Activated CD4-positive, CD25-positive, alpha-beta regulatory T cell (primary cell): ENCODE data around the gene PDZRN4.
"Not testable (repeated sequence)": the region's sequence is repeated elsewhere in the genome, so short reads cannot be mapped to it uniquely, and the experiment has no call there.

ENCODE experiments used
- DNase-seq, 4 experiments: peaks; one replicate each; lab custom pipeline; 2025; lab: John Stamatoyannopoulos, UW

PDZRN4 gene

GRCh38 chr12:41511247-41511646 is 323.1 kb downstream of the PDZRN4 start:
- DNase-seq: no peak

- no peak for DNase-seq
Observed at GRCh38 chr12:41512497-41512896, 324.4 kb downstream of the PDZRN4 start.

- DNase-seq: no peak
Observed at GRCh38 chr12:41514021-41514777, 326.1 kb downstream of the PDZRN4 start.

GRCh38 chr12:41514907-41515306 is 326.8 kb downstream of the PDZRN4 start:
- DNase-seq: no peak

- DNase-seq: no peak
Observed at GRCh38 chr12:41515953-41516352, 327.8 kb downstream of the PDZRN4 start.

- no peak for DNase-seq
Observed at GRCh38 chr12:41520869-41521268, 332.7 kb downstream of the PDZRN4 start.

- no peak for DNase-seq
Observed at GRCh38 chr12:41521872-41522379, 333.8 kb downstream of the PDZRN4 start.

GRCh38 chr12:41527062-41527461 is 338.9 kb downstream of the PDZRN4 start:
- no peak for DNase-seq

- no peak for DNase-seq
Observed at GRCh38 chr12:41527534-41528116, 339.5 kb downstream of the PDZRN4 start.

- no peak for DNase-seq
Observed at GRCh38 chr12:41528874-41529273, 340.8 kb downstream of the PDZRN4 start.

GRCh38 chr12:41530441-41530840 is 342.3 kb downstream of the PDZRN4 start:
- DNase-seq: no peak

- no peak for DNase-seq
Observed at GRCh38 chr12:41531147-41531829, 343.2 kb downstream of the PDZRN4 start.

- DNase-seq: no peak
Observed at GRCh38 chr12:41532072-41532471, 344.0 kb downstream of the PDZRN4 start.

- DNase-seq: no peak
Observed at GRCh38 chr12:41536813-41537490, 348.8 kb downstream of the PDZRN4 start.

GRCh38 chr12:41537522-41537921 is 349.4 kb downstream of the PDZRN4 start:
- DNase-seq: no peak

GRCh38 chr12:41545761-41546160 is 357.6 kb downstream of the PDZRN4 start:
- DNase-seq: no peak

- DNase-seq: not testable (repeated sequence)
Observed at GRCh38 chr12:41547071-41547470, 359.0 kb downstream of the PDZRN4 start.

- DNase-seq: no peak
Observed at GRCh38 chr12:41548926-41549325, 360.8 kb downstream of the PDZRN4 start.

GRCh38 chr12:41552588-41552987 is 364.5 kb downstream of the PDZRN4 start:
- no peak for DNase-seq

GRCh38 chr12:41556176-41556575 is 368.1 kb downstream of the PDZRN4 start:
- DNase-seq: no peak

- DNase-seq: no peak
Observed at GRCh38 chr12:41557344-41557743, 369.2 kb downstream of the PDZRN4 start.

GRCh38 chr12:41558671-41559070 is 370.6 kb downstream of the PDZRN4 start:
- no peak for DNase-seq
